Measurements from ENCODE around the gene ANKRD13B.
"Not testable (repeated sequence)": the region's sequence is repeated elsewhere in the genome, so short reads cannot be mapped to it uniquely, and the experiment has no call there.

Gene ANKRD13B

DNA sequence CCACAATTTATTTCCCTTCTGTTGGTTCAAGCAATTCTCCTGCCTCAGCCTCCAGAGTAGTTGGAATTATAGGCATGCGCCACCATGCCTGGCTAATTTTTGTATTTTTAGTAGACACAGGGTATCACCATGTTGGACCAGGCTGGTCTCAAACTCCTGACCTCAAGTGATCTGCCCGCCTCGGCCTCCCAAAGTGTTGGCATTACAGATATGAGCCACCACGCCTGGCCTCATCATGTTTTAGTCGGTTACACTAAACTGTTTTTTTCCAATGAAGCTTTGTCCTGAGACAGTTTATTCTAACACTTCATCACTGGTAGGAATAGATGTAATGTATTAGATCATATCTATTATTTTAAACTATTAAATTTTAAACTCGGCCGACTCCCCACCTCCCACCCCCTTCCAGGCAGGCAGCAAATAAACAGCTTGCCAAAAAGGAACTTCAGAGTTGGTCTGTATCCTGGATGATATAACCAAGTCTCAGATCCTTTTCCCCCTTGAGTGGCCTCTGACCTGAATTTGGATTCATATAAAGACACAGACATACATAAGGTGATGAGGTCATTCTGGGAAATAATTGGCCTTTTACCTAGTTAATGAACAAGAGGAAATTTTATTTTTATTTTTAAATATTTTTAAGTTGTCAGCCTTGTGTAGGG, 48.2 kb downstream of the ANKRD13B start:
- H3K9ac ChIP-seq (ENCODE audit: low read depth, low read length), result no peak overlapping the region
- H3K4me1 ChIP-seq (ENCODE audit: control insufficient read depth, insufficient read depth, low read length), result peaks cover 12% of the 10 kb centered on the region
- no peaks in the 10 kb centered on the region for H3K27me3 ChIP-seq (ENCODE audit: control insufficient read depth, insufficient read depth, low read length)
- H3K27ac ChIP-seq (ENCODE audit: low read depth, low read length), result no peak overlapping the region
- H3K4me3 ChIP-seq (ENCODE audit: low read depth, low read length), result no peak overlapping the region
- H3K9me3 ChIP-seq (ENCODE audit: control insufficient read depth, insufficient read depth, low read length), result no peaks in the 10 kb centered on the region
- H3K36me3 ChIP-seq (ENCODE audit: control insufficient read depth, insufficient read depth, low read length), result no peaks in the 10 kb centered on the region

DNA sequence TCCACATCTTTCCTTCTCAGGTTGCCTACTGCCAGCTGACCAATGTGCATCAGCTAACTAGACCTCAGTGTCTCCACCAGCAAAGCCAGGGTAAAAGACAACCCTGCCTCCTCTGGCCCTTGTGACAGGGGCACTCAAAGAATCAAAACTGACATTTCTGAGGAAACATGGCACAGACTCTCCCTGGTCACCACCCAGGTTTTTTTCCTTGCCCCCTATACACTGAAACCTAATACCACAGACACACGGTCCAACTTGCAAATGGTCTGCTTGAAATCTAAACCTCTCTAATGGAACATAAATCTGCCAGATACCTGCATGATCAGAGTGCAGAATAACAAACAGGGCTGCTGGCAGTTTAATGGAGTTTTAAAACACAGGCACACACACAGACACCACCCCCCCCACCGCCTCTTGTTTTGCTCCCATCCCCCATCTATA, 49.3 kb downstream of the ANKRD13B start:
- H3K4me3 ChIP-seq (ENCODE audit: low read depth, low read length), result no peak overlapping the region
- no peak overlapping the region for H3K27ac ChIP-seq (ENCODE audit: low read depth, low read length)
- no peaks in the 10 kb centered on the region for H3K27me3 ChIP-seq (ENCODE audit: control insufficient read depth, insufficient read depth, low read length)
- peaks cover 12% of the 10 kb centered on the region for H3K4me1 ChIP-seq (ENCODE audit: control insufficient read depth, insufficient read depth, low read length)
- H3K9me3 ChIP-seq (ENCODE audit: control insufficient read depth, insufficient read depth, low read length), result no peaks in the 10 kb centered on the region
- no peaks in the 10 kb centered on the region for H3K36me3 ChIP-seq (ENCODE audit: control insufficient read depth, insufficient read depth, low read length)
- H3K9ac ChIP-seq (ENCODE audit: low read depth, low read length), result no peak overlapping the region

DNA sequence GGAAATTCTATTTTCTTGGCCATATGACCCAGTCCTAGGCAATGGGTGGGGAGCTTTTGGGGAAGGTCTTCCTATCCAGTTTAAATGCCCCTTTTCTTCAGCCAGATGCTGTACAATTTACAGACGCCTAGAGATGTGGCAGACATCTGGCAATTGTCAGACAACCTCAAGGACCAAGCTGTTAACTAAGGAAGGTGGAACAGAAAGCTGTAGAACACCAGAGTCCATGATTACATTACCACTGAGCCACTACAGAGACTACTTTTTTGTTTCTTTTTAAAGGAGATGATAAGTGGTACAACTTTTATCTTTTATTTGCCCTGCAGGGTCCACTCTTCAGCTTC, 50.9 kb downstream of the ANKRD13B start:
- Histone ChIP-seq H3K27me3 (ENCODE audit: control insufficient read depth, insufficient read depth, low read length) (no peaks in the 10 kb centered on the region), H3K9me3 (ENCODE audit: control insufficient read depth, insufficient read depth, low read length) (no peaks in the 10 kb centered on the region), H3K27ac (ENCODE audit: low read depth, low read length) (no peak overlapping the region), H3K4me1 (ENCODE audit: control insufficient read depth, insufficient read depth, low read length) (peaks cover 11% of the 10 kb centered on the region), H3K9ac (ENCODE audit: low read depth, low read length) (no peak overlapping the region), H3K36me3 (ENCODE audit: control insufficient read depth, insufficient read depth, low read length) (no peaks in the 10 kb centered on the region), H3K4me3 (ENCODE audit: low read depth, low read length) (no peak overlapping the region)

DNA sequence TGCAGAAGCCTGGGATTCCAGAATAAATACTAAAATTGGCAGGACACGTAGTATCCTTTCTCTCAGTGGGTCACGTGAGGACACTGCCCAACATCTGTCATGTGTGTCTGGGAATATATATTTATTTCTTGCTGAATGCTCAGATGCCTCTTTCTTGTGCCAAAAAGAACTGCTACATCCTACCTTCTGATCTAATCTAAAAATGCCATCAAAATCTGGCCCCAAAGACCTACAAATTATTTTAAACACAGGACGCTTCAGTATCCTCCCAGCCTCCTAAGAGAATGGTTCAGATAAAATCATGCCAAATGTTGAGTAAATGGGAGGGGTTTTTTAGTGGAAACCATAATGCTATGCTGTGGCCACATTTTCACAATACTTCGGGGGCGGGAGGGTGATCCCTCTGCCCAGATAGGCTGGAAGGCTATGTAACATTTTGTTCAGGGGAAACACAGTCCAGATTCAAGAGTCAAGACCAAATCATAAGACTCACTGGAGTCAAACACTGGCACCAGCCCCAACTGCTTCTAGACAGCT, 52.7 kb downstream of the ANKRD13B start:
- Histone ChIP-seq H3K36me3 (ENCODE audit: control insufficient read depth, insufficient read depth, low read length) (no peaks in the 10 kb centered on the region), H3K27ac (ENCODE audit: low read depth, low read length) (no peak overlapping the region), H3K27me3 (ENCODE audit: control insufficient read depth, insufficient read depth, low read length) (no peaks in the 10 kb centered on the region), H3K9me3 (ENCODE audit: control insufficient read depth, insufficient read depth, low read length) (no peaks in the 10 kb centered on the region), H3K4me1 (ENCODE audit: control insufficient read depth, insufficient read depth, low read length) (no peaks in the 10 kb centered on the region), H3K9ac (ENCODE audit: low read depth, low read length) (no peak overlapping the region), H3K4me3 (ENCODE audit: low read depth, low read length) (no peak overlapping the region)

DNA sequence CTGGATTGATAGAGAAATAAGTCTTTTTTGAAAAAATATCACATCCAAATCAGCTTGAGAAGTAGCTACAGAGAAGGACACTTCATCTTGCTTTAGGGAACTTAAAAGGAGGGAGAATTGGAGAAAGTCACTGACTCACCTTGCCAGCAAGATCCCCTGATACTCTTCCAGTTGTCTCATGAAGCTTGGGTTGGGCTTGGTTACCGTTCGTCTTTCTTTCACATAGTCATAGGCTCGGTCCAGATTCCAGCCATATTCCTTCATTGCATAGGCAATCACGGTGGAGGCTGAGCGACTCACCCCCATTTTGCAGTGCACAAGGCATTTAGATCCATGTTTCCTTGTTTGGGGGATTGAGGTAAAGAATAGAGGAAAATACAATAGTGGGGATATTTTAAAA, 55.1 kb downstream of the ANKRD13B start:
- H3K36me3 ChIP-seq (ENCODE audit: control insufficient read depth, insufficient read depth, low read length), result no peaks in the 10 kb centered on the region
- no peaks in the 10 kb centered on the region for H3K9me3 ChIP-seq (ENCODE audit: control insufficient read depth, insufficient read depth, low read length)
- no peaks in the 10 kb centered on the region for H3K27me3 ChIP-seq (ENCODE audit: control insufficient read depth, insufficient read depth, low read length)
- H3K4me1 ChIP-seq (ENCODE audit: control insufficient read depth, insufficient read depth, low read length), result no peaks in the 10 kb centered on the region
- H3K9ac ChIP-seq (ENCODE audit: low read depth, low read length), result no peak overlapping the region
- no peak overlapping the region for H3K4me3 ChIP-seq (ENCODE audit: low read depth, low read length)
- no peak overlapping the region for H3K27ac ChIP-seq (ENCODE audit: low read depth, low read length)

DNA sequence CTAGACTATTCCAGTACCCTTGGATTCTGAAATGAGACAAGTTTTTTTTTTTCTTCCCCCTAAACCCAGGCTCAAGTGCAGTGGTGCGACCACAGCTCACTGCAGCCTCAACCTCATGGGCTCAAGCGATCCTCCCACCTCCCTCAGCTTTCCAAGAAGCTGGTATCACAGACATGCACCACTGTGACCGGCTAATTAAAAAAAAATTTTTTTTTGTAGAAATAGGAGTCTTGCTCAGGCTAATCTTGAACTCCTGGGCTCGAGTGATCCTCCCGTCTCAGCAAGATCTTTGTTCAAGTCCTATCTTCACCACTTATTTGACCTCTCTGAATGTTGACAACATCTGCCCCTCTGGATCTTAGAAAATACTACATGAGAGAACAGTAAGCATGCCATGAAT, 56.4 kb downstream of the ANKRD13B start:
- Histone ChIP-seq H3K9me3 (ENCODE audit: control insufficient read depth, insufficient read depth, low read length) (no peaks in the 10 kb centered on the region), H3K27me3 (ENCODE audit: control insufficient read depth, insufficient read depth, low read length) (no peaks in the 10 kb centered on the region), H3K27ac (ENCODE audit: low read depth, low read length) (no peak overlapping the region), H3K36me3 (ENCODE audit: control insufficient read depth, insufficient read depth, low read length) (no peaks in the 10 kb centered on the region), H3K4me1 (ENCODE audit: control insufficient read depth, insufficient read depth, low read length) (no peaks in the 10 kb centered on the region), H3K4me3 (ENCODE audit: low read depth, low read length) (no peak overlapping the region), H3K9ac (ENCODE audit: low read depth, low read length) (no peak overlapping the region)

DNA sequence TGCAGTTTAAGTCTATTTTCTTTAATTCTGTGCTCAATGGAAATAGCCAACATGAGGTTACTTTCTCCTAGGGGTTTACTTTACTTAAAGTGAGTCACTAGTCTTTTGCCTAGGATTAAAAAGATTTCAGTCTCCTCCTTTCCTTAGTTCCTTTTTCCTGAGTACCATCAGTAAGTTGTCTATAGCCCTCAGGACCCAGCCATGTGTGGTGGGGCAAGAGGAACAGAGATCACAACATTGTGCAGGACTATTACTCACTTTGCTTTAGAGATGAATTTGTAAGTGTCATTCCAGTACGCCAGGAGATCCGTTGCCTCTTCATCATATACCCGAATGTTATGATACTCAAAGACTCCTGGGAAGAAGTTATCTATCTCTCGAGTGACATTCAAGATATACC, 57.5 kb downstream of the ANKRD13B start:
- Histone ChIP-seq H3K4me1 (ENCODE audit: control insufficient read depth, insufficient read depth, low read length) (no peaks in the 10 kb centered on the region), H3K9ac (ENCODE audit: low read depth, low read length) (no peak overlapping the region), H3K36me3 (ENCODE audit: control insufficient read depth, insufficient read depth, low read length) (no peaks in the 10 kb centered on the region), H3K9me3 (ENCODE audit: control insufficient read depth, insufficient read depth, low read length) (no peaks in the 10 kb centered on the region), H3K27me3 (ENCODE audit: control insufficient read depth, insufficient read depth, low read length) (no peaks in the 10 kb centered on the region), H3K4me3 (ENCODE audit: low read depth, low read length) (no peak overlapping the region), H3K27ac (ENCODE audit: low read depth, low read length) (no peak overlapping the region)

DNA sequence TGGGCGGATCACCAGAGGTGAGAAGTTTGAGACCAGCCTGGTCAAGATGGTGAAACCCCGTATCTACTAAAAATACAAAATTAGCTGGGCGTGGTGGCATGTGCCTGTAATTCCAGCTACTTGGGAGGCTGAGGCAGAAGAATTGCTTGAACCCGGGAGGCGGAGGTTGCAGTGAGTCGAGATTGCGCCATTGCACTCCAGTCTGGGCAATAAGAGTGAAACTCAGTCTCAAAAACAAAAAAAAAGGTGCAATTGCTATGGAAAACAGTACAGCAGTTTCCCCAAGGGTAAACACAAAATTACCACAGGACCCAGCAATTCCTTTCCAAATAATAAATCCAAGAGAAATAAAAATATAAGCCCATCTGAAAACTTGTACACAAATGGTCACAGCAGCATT, 59.0 kb downstream of the ANKRD13B start:
- H3K27ac ChIP-seq (ENCODE audit: low read depth, low read length); H3K9ac ChIP-seq (ENCODE audit: low read depth, low read length); H3K4me3 ChIP-seq (ENCODE audit: low read depth, low read length); H3K9me3 ChIP-seq (ENCODE audit: control insufficient read depth, insufficient read depth, low read length); H3K36me3 ChIP-seq (ENCODE audit: control insufficient read depth, insufficient read depth, low read length); H3K4me1 ChIP-seq (ENCODE audit: control insufficient read depth, insufficient read depth, low read length); H3K27me3 ChIP-seq (ENCODE audit: control insufficient read depth, insufficient read depth, low read length): not testable (repeated sequence)

DNA sequence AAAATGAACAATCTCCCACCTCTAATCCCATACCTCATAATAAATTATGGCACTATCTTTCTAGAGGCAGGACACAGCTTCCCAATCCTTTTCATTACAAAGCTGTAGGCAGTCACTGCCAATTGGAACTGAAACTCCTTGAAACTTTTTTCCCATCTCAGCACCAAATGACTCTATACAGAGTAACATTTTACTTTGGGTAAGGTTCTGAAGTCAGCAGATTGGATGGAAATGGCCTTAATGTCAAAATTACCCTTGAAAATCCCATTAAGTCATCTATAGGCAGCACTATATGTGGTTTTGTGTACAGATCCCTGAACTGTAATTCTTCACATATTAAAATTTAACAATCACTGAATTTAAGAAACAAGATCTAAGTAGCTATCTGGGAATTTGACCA, 60.0 kb downstream of the ANKRD13B start:
- no peaks in the 10 kb centered on the region for H3K9me3 ChIP-seq (ENCODE audit: control insufficient read depth, insufficient read depth, low read length)
- H3K4me3 ChIP-seq (ENCODE audit: low read depth, low read length), result no peak overlapping the region
- H3K9ac ChIP-seq (ENCODE audit: low read depth, low read length), result no peak overlapping the region
- no peaks in the 10 kb centered on the region for H3K4me1 ChIP-seq (ENCODE audit: control insufficient read depth, insufficient read depth, low read length)
- H3K27me3 ChIP-seq (ENCODE audit: control insufficient read depth, insufficient read depth, low read length), result no peaks in the 10 kb centered on the region
- H3K27ac ChIP-seq (ENCODE audit: low read depth, low read length), result no peak overlapping the region
- H3K36me3 ChIP-seq (ENCODE audit: control insufficient read depth, insufficient read depth, low read length), result no peaks in the 10 kb centered on the region

DNA sequence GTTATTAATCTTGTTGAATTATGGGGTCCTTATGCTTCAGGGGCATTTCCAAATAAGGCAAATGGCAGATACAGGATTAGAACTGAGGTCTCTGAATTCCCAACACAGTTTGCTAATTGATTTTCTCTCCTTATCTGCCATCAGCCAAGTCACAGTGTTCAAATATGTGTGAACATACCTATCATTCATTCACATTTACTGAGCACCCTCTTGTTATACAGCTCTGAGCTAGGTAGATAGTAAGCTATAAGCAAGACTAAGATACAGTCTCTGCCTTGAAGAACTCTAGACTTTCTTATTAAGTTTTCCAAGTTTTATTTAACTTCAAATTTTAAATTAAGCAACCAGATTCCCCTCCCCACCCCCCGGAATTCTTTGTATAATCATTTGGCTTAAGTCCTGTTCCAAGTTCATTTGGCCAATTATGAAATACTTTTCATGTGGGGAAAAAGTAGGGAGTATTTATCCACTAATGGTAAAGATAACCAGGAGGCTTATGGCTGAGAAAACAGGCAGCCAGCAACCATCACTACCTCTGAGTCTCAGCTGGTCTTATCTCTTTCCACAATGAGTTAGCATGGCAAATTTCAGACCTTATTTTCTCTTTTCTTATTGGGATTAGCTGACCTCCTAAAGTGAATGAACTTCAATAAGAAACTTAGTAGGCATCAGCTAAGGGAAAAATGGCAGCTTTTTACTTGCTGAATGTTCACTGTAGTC, 61.2 kb downstream of the ANKRD13B start:
- Histone ChIP-seq H3K36me3 (ENCODE audit: control insufficient read depth, insufficient read depth, low read length) (no peaks in the 10 kb centered on the region), H3K27ac (ENCODE audit: low read depth, low read length) (no peak overlapping the region), H3K9ac (ENCODE audit: low read depth, low read length) (no peak overlapping the region), H3K4me3 (ENCODE audit: low read depth, low read length) (no peak overlapping the region), H3K4me1 (ENCODE audit: control insufficient read depth, insufficient read depth, low read length) (no peaks in the 10 kb centered on the region), H3K9me3 (ENCODE audit: control insufficient read depth, insufficient read depth, low read length) (no peaks in the 10 kb centered on the region), H3K27me3 (ENCODE audit: control insufficient read depth, insufficient read depth, low read length) (no peaks in the 10 kb centered on the region)

DNA sequence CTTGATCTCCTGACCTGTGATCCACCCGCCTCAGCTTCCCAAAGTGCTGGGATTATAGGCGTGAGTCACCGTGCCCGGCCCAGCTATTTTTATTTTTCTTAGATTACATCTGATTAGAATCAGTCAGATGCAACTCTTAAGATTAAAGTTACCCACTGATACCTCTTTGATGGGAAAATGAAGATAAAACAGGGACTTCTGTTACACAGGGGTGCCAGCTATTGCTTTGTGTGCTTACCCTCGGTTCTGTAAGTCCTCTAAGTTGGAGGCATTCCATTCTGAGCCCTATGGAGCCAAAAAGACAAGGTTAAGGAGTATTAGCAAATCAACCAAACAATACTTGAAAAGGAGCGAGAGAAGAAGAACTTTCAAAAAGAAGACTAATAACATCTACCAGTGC, 62.4 kb downstream of the ANKRD13B start:
- Histone ChIP-seq H3K9me3 (ENCODE audit: control insufficient read depth, insufficient read depth, low read length) (no peaks in the 10 kb centered on the region), H3K9ac (ENCODE audit: low read depth, low read length) (no peak overlapping the region), H3K36me3 (ENCODE audit: control insufficient read depth, insufficient read depth, low read length) (no peaks in the 10 kb centered on the region), H3K4me1 (ENCODE audit: control insufficient read depth, insufficient read depth, low read length) (no peaks in the 10 kb centered on the region), H3K27ac (ENCODE audit: low read depth, low read length) (no peak overlapping the region), H3K27me3 (ENCODE audit: control insufficient read depth, insufficient read depth, low read length) (no peaks in the 10 kb centered on the region), H3K4me3 (ENCODE audit: low read depth, low read length) (no peak overlapping the region)
